ENCODE measurements around the gene AK2.
A peak's percentile ranks its signal among the peaks of the same experiment; 100 is the strongest.
"Not testable (repeated sequence)": the region's sequence is repeated elsewhere in the genome, so short reads cannot be mapped to it uniquely, and the experiment has no call there.

AK2 gene

GRCh38 chr1:33036526-33037503, at the start of gene AK2:
Gene AK2, minus strand, starts transcription at chr1:33036883. Its CDS starts 55 bp downstream, at chr1:33036828.
- peak; percentile 87 to 88 for DNase-seq (ENCODE audit: low read depth in 2 of 2)

- DNase-seq (ENCODE audit: low read depth in 2 of 2), result no peak
Observed at GRCh38 chr1:33086384-33086850, 49.7 kb upstream of the AK2 start.

- no peak for DNase-seq (ENCODE audit: low read depth in 2 of 2)
Observed at GRCh38 chr1:33085332-33085731, 48.6 kb upstream of the AK2 start.

- no peak for DNase-seq (ENCODE audit: low read depth in 2 of 2)
Observed at GRCh38 chr1:33082575-33083108, 46.0 kb upstream of the AK2 start.

- DNase-seq (ENCODE audit: low read depth in 2 of 2), result no peak
Observed at GRCh38 chr1:33081554-33082305, 45.0 kb upstream of the AK2 start.

GRCh38 chr1:33080885-33081553, 44.3 kb upstream of the AK2 start, which contains the start of gene AZIN2:
Gene AZIN2, plus strand, starts transcription at chr1:33081153. Its CDS starts 1,097 bp downstream, at chr1:33082250.
- peak; percentile 91 to 93 for DNase-seq (ENCODE audit: low read depth in 2 of 2)

GRCh38 chr1:33080373-33080772, 43.7 kb upstream of the AK2 start:
- no peak for DNase-seq (ENCODE audit: low read depth in 2 of 2)

GRCh38 chr1:33078030-33078591, 41.4 kb upstream of the AK2 start:
- DNase-seq (ENCODE audit: low read depth in 2 of 2), result no peak

GRCh38 chr1:33074193-33074945, 37.7 kb upstream of the AK2 start:
- no peak for DNase-seq (ENCODE audit: low read depth in 2 of 2)

DNA sequence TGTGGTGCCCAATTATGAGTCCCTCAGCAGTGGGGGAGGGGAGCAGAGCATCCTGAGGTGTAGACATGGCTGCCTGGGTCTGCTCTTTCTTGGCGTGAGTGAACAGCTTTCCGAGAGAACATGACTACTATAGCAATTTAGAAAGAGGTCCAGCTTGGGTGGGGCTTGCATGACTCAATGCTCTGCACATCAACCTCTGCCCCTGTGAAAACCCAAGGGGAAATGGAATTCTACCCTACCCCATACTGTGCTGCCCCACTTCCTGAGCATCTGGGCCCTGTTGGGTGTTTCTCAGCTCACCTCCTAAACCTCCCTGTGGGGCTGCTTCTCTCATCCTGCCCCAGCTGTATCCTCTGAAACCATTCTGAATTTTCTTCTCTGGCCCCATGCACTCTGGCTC, 36.0 kb upstream of the AK2 start:
- no peak for DNase-seq (ENCODE audit: low read depth in 2 of 2)

- DNase-seq (ENCODE audit: low read depth in 2 of 2), result no peak
Observed at GRCh38 chr1:33070628-33071027, 33.9 kb upstream of the AK2 start.

DNA sequence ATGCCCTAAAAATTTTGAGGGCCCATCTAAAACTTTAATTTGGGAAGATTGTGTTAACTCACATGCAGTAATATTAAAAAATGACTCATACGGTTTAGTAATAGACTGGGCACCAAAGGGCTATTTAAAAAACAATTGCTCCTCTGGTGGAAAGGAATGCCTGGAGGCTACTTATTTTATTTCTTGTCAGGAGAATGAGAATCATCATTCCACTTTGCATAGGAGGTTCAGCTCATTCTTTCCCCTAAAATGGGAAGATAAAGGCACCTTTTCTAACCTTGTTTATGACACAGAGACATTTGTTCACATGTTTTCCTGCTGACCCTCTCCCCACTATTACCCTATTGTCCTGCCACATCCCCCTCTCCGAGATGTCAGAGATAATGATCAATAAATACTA, 31.4 kb upstream of the AK2 start:
- not testable (repeated sequence) for DNase-seq (ENCODE audit: low read depth in 2 of 2)

- not testable (repeated sequence) for DNase-seq (ENCODE audit: low read depth in 2 of 2)
Observed at GRCh38 chr1:33066477-33066876, 29.8 kb upstream of the AK2 start.

GRCh38 chr1:33065301-33065700, 28.6 kb upstream of the AK2 start:
- DNase-seq (ENCODE audit: low read depth in 2 of 2), result no peak

DNA sequence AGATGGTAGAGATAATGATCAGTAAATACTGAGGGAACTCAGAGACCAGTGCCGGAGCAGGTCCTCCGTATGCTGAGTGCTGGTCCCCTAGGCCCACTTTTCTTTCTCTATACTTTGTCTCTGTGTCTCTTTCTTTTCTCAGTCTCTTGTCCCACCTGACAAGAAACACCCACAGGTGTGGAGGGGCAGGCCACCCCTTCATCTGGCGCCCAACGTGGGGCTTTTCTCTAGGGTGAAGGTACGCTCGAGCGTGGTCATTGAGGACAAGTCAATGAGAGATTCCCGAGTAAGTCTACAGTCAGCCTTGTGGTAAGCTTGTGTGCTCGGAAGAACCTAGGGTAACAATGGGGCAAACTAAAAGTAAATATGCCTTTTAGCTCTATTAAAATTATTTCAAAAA, 27.6 kb upstream of the AK2 start:
- DNase-seq (ENCODE audit: low read depth in 2 of 2), result not testable (repeated sequence)

- DNase-seq (ENCODE audit: low read depth in 2 of 2), result no peak
Observed at GRCh38 chr1:33061834-33062233, 25.2 kb upstream of the AK2 start.

DNA sequence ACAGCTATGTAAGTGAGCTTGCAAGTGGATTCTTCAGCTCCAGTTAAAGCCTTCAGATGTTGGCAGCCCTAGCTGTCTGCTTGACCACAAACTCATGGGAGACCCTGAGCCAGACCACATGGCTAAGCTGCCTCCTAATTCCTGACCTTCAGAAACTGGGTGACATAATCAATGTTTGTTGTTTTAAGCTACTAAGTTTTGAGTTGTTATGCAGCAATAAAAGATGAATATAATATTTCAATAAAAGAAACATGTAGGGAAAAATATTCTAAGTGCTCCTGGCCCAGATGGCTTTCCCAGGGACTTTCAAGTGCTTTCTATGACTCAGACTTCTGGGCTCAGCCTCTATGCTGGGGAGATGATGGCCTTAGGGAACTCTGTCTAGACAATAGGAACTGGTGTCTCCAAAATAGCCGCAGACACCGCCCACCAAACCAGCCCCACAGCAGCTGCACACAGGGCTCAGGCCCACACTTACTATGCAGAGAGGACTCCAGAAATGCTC, 23.9 kb upstream of the AK2 start:
- no peak for DNase-seq (ENCODE audit: low read depth in 2 of 2)

- DNase-seq (ENCODE audit: low read depth in 2 of 2), result no peak
Observed at GRCh38 chr1:33057095-33057494, 20.4 kb upstream of the AK2 start.

DNA sequence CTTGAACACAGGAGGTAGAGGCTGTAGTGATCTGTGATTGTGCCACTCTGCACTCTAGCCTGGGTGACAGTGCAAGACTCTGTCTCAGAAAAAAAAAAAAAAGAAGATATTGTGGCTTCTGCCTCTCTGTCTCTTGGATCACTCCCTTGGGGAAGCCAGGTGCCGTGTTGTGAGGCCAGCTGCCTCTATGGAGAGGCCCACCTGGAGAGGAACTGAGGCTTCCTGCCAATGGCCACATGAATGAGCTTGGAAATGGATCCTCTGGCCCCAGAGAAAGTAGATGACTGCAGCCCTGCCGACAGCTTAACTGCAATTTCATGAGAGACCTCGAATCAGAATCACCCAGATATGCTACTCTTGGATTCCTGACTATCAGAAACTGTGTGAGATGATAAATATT, 19.7 kb upstream of the AK2 start:
- no peak for DNase-seq (ENCODE audit: low read depth in 2 of 2)
